GM10266 (cell line): ENCODE data around the gene CIAPIN1.

Experiments used
- DNase-seq: peaks from one replicate; pipeline ENCODE4 v3.0.0; 2012; ENCODE audit errors: extremely low spot score
- CTCF ChIP-seq: IDR thresholded peaks from 2 replicates; pipeline ENCODE4 v1.5.1; 2012; ENCODE audit warnings: mild to moderate bottlenecking, low read depth; ENCODE audit not compliant: control insufficient read depth, insufficient read depth; ENCODE audit errors: missing control alignments

CIAPIN1 gene

GRCh38 chr16:57470711-57471110, 23.5 kb upstream of the CIAPIN1 start:
- no peak for TF ChIP-seq CTCF
- DNase-seq = no peak

GRCh38 chr16:57469917-57470470, 22.8 kb upstream of the CIAPIN1 start:
- TF ChIP-seq CTCF = no peak
- DNase-seq = no peak

GRCh38 chr16:57469046-57469445, 21.9 kb upstream of the CIAPIN1 start:
- TF ChIP-seq CTCF = no peak
- no peak for DNase-seq

GRCh38 chr16:57468346-57468745, 21.2 kb upstream of the CIAPIN1 start:
- TF ChIP-seq CTCF = no peak
- DNase-seq = no peak

- no peak for TF ChIP-seq CTCF
- DNase-seq = no peak
Observed at GRCh38 chr16:57464523-57464922, 17.3 kb upstream of the CIAPIN1 start.

GRCh38 chr16:57462978-57463362, 15.8 kb upstream of the CIAPIN1 start:
- DNase-seq = no peak
- no peak for TF ChIP-seq CTCF

- peak; percentile 98 for TF ChIP-seq CTCF
- DNase-seq = peak; percentile 91
Observed at GRCh38 chr16:57462209-57462977, 15.2 kb upstream of the CIAPIN1 start, which contains the start of gene POLR2C. Gene POLR2C (plus strand): TSS chr16:57462679. CDS start chr16:57462725, 46 bp downstream.
